Sigmoid colon (tissue), 7 donors: ENCODE data around the gene AGBL1. TPM values are rescaled to one million over a fixed set of nuclear protein-coding genes. Genes with fewer than 3 reads are reported as not detected.

ENCODE experiments used
- DNase-seq: peaks from one replicate; pipeline ENCODE4 v3.0.0-alpha.2; 2019
- H3K27ac ChIP-seq, 4 donors: fragments of 200-600 bp; sonication (generic); one replicate each; pipeline ENCODE4 v1.5.1; 2016 to 2019; ENCODE audit warnings: mild to moderate bottlenecking in 1 of 4
- H3K27me3 ChIP-seq, 3 donors: fragments of 200-600 bp; sonication (generic); one replicate each; pipeline ENCODE4 v1.5.1; 2019; ENCODE audit warnings: mild to moderate bottlenecking in 1 of 3
- H3K36me3 ChIP-seq, 4 donors: fragments of 200-600 bp; sonication (generic); one replicate each; pipeline ENCODE4 v1.5.1; 2016 to 2019
- H3K4me1 ChIP-seq, 4 donors: fragments of 200-600 bp; sonication (generic); one replicate each; pipeline ENCODE4 v1.5.1; 2017 to 2019
- H3K4me3 ChIP-seq, 4 donors: fragments of 200-600 bp; sonication (generic); one replicate each; pipeline ENCODE4 v1.5.1; 2017 to 2019; ENCODE audit warnings: mild to moderate bottlenecking in 2 of 4, moderate library complexity in 1 of 4
- H3K9me3 ChIP-seq, 4 donors: fragments of 200-600 bp in 3 of 4; sonication (generic) in 3 of 4; one replicate each; pipeline versions ENCODE4 v1.5.1 to v1.6.1; 2013 to 2019
- CTCF ChIP-seq, 4 experiments: fragments of 450-650 bp in 3 of 4; fragments of 200-600 bp in 1 of 4; IDR thresholded peaks; one replicate each; pipeline ENCODE4 v1.5.1; 2016 to 2019; ENCODE audit warnings: antibody characterized with exemption in 4 of 4, mild to moderate bottlenecking in 3 of 4, moderate library complexity in 2 of 4
- EP300 ChIP-seq, 4 donors: sonication (generic); formaldehyde crosslinking; IDR thresholded peaks; one replicate each; pipeline ENCODE4 v1.6.1; 2017; ENCODE audit warnings: antibody characterized with exemption in 4 of 4
- POLR2A ChIP-seq, 2 donors: fragments of 450-650 bp; IDR thresholded peaks; one replicate each; pipeline ENCODE4 v1.6.1; 2016; ENCODE audit warnings: antibody characterized with exemption in 2 of 2, mild to moderate bottlenecking in 2 of 2, moderate library complexity in 2 of 2
- POLR2AphosphoS5 ChIP-seq, 4 donors: sonication (generic); formaldehyde crosslinking; IDR thresholded peaks; one replicate each; pipeline ENCODE4 v1.6.1; 2017; ENCODE audit warnings: antibody characterized with exemption in 4 of 4
- WGBS, 2 donors: extraction: QIAGEN DNeasy Blood & Tissue Kit; methylation state at CpG; one replicate each; pipeline ENCODE4 v1.1.7; 2013; 5-methylcytosine and 5-hydroxymethylcytosine counted together
- intact Hi-C: fragments of 100-400 bp; cut with DNase I; formaldehyde crosslinking; loops from one replicate; pipeline ENCODE4 v1.15.1; 2023
- polyA plus RNA-seq, 3 donors: library from polyadenylated mRNA; stranded (reverse); fragments of 200-250 nt; gene quantifications; one replicate each; pipeline ENCODE4 v1.2.3, GENCODE V29; 2013
- total RNA-seq, 4 donors: library from RNA; depleted of rRNA; stranded (reverse); fragments of >200 nt; gene quantifications; one replicate each; pipeline ENCODE4 v1.1.0, GENCODE V29; 2016
- donor health status: healthy with polysubstance abuse.
- donor health status: Bipolar disorder and iron deficiency.
- donor health status: healthy.

The AGBL1 gene
- total and polyA plus RNA-seq, 7 donors: 0.16 to 0.28 TPM; not detected in 5

GRCh38 chr15:86235667-86236066 lies 156.0 kb downstream of the AGBL1 start:
- TF ChIP-seq POLR2AphosphoS5 (IDR thresholded peaks at IDR 0.05): no peak
- TF ChIP-seq POLR2A (IDR thresholded peaks at IDR 0.05): no peak
- no peak for TF ChIP-seq EP300 (IDR thresholded peaks at IDR 0.05)
- TF ChIP-seq CTCF (IDR thresholded peaks at IDR 0.05): no peak
- no peak for DNase-seq
- H3K36me3 ChIP-seq: no peaks in the 10 kb centered on the region
- H3K4me1 ChIP-seq: peaks cover 0 to 3% (median 0%) of the 10 kb centered on the region in 4 donors
- H3K4me3 ChIP-seq: no peak overlapping the region
- 56 to 74% methylated on average over 3 of the region's 3 CpGs for WGBS, 2 donors
- no peak overlapping the region for H3K27ac ChIP-seq
- H3K27me3 ChIP-seq: peaks cover 0 to 20% (median 0%) of the 10 kb centered on the region in 3 donors
- intact Hi-C loops: no loop called here
- no peaks in the 10 kb centered on the region for H3K9me3 ChIP-seq

- no peak for DNase-seq
- TF ChIP-seq POLR2AphosphoS5 (IDR thresholded peaks at IDR 0.05): no peak
- TF ChIP-seq EP300 (IDR thresholded peaks at IDR 0.05): no peak
- no peak for TF ChIP-seq POLR2A (IDR thresholded peaks at IDR 0.05)
- no peak for TF ChIP-seq CTCF (IDR thresholded peaks at IDR 0.05)
- intact Hi-C loops: no loop called here
- H3K27ac ChIP-seq: no peak overlapping the region
- H3K4me3 ChIP-seq: no peak overlapping the region
- H3K36me3 ChIP-seq: no peaks in the 10 kb centered on the region
- WGBS, 2 donors: 21 to 23% methylated on average over 12 to 15 of the region's 15 CpGs
- H3K27me3 ChIP-seq: peaks cover 0 to 14% (median 0%) of the 10 kb centered on the region in 3 donors
- H3K4me1 ChIP-seq: peaks cover 0 to 3% (median 0%) of the 10 kb centered on the region in 4 donors
- H3K9me3 ChIP-seq: no peaks in the 10 kb centered on the region
Measured at GRCh38 chr15:86236356-86237110, 156.9 kb downstream of the AGBL1 start.

- DNase-seq: no peak
- 62 to 68% methylated on average over 5 of the region's 5 CpGs for WGBS, 2 donors
- Histone ChIP-seq H3K36me3 (no peaks in the 10 kb centered on the region), H3K27ac (no peak overlapping the region), H3K27me3 (peaks cover 0 to 8% (median 0%) of the 10 kb centered on the region in 3 donors), H3K9me3 (no peaks in the 10 kb centered on the region), H3K4me3 (no peak overlapping the region), H3K4me1 (peaks cover 0 to 3% (median 0%) of the 10 kb centered on the region in 4 donors)
- TF ChIP-seq CTCF (IDR thresholded peaks at IDR 0.05) (no peak), POLR2AphosphoS5 (IDR thresholded peaks at IDR 0.05) (no peak), EP300 (IDR thresholded peaks at IDR 0.05) (no peak), POLR2A (IDR thresholded peaks at IDR 0.05) (no peak)
- intact Hi-C loops: no loop called here
Measured at GRCh38 chr15:86237111-86237500, 157.4 kb downstream of the AGBL1 start.

GRCh38 chr15:86247249-86247955 lies 167.7 kb downstream of the AGBL1 start:
- TF ChIP-seq POLR2AphosphoS5 (IDR thresholded peaks at IDR 0.05): no peak
- no peaks in the 10 kb centered on the region for H3K9me3 ChIP-seq
- H3K4me1 ChIP-seq: no peaks in the 10 kb centered on the region
- DNase-seq: no peak
- WGBS, 2 donors: 87 to 92% methylated on average over 15 of the region's 15 CpGs
- H3K36me3 ChIP-seq: no peaks in the 10 kb centered on the region
- H3K4me3 ChIP-seq: no peak overlapping the region
- no peaks in the 10 kb centered on the region for H3K27me3 ChIP-seq
- intact Hi-C loops: loop anchor here (2.0 kb wide), 1 partner anchor 71 kb away; no protein-coding TSS in a partner anchor
- H3K27ac ChIP-seq: no peak overlapping the region

GRCh38 chr15:86255247-86255646 lies 175.6 kb downstream of the AGBL1 start:
- H3K4me3 ChIP-seq: no peak overlapping the region
- DNase-seq: no peak
- no peaks in the 10 kb centered on the region for H3K27me3 ChIP-seq
- no peak overlapping the region for H3K27ac ChIP-seq
- H3K9me3 ChIP-seq: no peaks in the 10 kb centered on the region
- WGBS, 2 donors: 78 to 79% methylated on average over 2 of the region's 2 CpGs
- no peaks in the 10 kb centered on the region for H3K36me3 ChIP-seq
- intact Hi-C loops: no loop called here
- H3K4me1 ChIP-seq: no peaks in the 10 kb centered on the region
- TF ChIP-seq POLR2AphosphoS5 (IDR thresholded peaks at IDR 0.05): no peak
- TF ChIP-seq EP300 (IDR thresholded peaks at IDR 0.05): no peak
- TF ChIP-seq POLR2A (IDR thresholded peaks at IDR 0.05): no peak
- no peak for TF ChIP-seq CTCF (IDR thresholded peaks at IDR 0.05)
